ENCODE results near the gene DMXL1. TPM values are rescaled to one million over a fixed set of nuclear protein-coding genes. Genes with fewer than 3 reads are reported as not detected.
"Not testable (repeated sequence)": the region's sequence is repeated elsewhere in the genome, so short reads cannot be mapped to it uniquely, and the experiment has no call there.

The DMXL1 gene
- total RNA-seq, 4 donors from 2014 or later = 25.9 to 50.9 (median 30.9) TPM

DNA sequence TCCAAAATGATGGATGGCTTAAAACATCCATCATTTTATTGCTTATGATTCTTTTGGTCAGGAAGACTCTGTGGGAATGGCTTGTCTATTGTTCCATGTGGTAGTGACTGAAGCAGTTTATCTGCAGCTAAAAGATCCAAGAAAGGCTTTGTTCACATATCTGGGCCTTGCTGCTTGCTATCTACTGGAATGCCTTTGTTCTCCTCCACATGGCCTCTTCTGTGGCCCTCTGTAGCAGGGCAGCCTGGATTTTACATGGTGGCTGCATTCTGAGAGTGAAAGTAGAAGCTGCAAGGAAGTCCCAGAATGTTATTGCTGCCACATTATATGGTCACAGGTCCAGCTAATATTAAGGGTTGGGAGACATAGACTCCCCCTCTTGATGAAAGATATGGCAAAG lies 35.1 kb downstream of the DMXL1 start:
- H3K9me3 ChIP-seq = no peaks in the 10 kb centered on the region
- H3K4me1 ChIP-seq = no peaks in the 10 kb centered on the region
- intact Hi-C loops (cut with DNase I) = no loop called here
- no peak for TF ChIP-seq POLR2A (IDR thresholded peaks at IDR 0.05)
- TF ChIP-seq, protein P1, sequence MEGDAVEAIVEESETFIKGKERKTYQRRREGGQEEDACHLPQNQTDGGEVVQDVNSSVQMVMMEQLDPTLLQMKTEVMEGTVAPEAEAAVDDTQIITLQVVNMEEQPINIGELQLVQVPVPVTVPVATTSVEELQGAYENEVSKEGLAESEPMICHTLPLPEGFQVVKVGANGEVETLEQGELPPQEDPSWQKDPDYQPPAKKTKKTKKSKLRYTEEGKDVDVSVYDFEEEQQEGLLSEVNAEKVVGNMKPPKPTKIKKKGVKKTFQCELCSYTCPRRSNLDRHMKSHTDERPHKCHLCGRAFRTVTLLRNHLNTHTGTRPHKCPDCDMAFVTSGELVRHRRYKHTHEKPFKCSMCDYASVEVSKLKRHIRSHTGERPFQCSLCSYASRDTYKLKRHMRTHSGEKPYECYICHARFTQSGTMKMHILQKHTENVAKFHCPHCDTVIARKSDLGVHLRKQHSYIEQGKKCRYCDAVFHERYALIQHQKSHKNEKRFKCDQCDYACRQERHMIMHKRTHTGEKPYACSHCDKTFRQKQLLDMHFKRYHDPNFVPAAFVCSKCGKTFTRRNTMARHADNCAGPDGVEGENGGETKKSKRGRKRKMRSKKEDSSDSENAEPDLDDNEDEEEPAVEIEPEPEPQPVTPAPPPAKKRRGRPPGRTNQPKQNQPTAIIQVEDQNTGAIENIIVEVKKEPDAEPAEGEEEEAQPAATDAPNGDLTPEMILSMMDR (IDR thresholded peaks at IDR 0.05) = no peak
- H3K27me3 ChIP-seq = no peaks in the 10 kb centered on the region
- peaks cover 0 to 56% (median 0%) of the 10 kb centered on the region in 3 donors for H3K36me3 ChIP-seq
- H3K27ac ChIP-seq = no peak overlapping the region
- DNase-seq = no peak
- H3K4me3 ChIP-seq = no peak overlapping the region

DNA sequence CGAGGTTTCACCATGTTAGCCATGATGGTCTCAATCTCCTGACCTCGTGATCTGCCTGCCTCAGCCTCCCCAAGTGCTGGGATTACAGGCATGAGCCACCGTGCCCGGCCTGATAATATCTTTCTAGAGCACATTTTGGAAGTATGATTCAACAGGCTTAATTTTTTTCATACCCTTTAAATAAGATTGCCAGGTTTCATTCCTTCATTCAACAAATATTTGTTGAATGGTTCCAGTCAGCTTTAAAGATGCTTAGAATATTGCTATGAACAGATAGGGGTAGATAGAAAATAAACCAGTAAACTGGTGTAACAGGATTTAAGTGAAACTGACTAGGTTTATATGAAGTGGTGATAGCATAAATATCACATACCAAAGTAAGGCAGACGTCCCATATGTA lies 41.3 kb downstream of the DMXL1 start:
- 92 to 94% methylated on average over 5 of the region's 5 CpGs for WGBS, 2 donors
- TF ChIP-seq POLR2A (IDR thresholded peaks at IDR 0.05) = no peak
- TF ChIP-seq, protein P1 (IDR thresholded peaks at IDR 0.05) = no peak
- H3K9me3 ChIP-seq = no peaks in the 10 kb centered on the region
- no peak for DNase-seq
- H3K27me3 ChIP-seq = no peaks in the 10 kb centered on the region
- intact Hi-C loops (cut with DNase I) = no loop called here
- H3K4me3 ChIP-seq = no peak overlapping the region
- no peaks in the 10 kb centered on the region for H3K4me1 ChIP-seq
- peaks cover 0 to 86% (median 3%) of the 10 kb centered on the region in 3 donors for H3K36me3 ChIP-seq
- H3K27ac ChIP-seq = no peak overlapping the region

DNA sequence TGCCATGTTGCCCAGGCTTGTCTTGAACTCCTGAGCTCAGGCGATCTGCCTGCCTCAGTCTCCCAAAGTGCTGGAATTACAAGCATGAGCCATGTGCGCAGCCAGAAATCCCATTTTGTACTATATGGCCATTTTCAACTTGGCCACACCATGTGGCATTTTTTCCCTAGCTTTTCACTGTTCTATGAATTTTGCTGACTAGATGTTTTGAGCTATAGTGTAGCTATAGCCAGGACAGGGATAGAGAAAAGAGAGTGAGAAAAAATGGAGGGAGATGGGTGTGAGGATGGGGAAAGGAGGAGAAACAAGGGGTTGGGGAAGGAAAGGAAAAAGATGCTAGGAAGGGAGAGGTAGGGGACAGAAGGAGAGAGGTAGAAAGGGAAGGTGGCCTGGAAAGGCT lies 46.4 kb downstream of the DMXL1 start:
- Histone ChIP-seq H3K27me3 (no peaks in the 10 kb centered on the region), H3K36me3 (peaks cover 0 to 91% (median 3%) of the 10 kb centered on the region in 3 donors), H3K27ac (no peak overlapping the region), H3K9me3 (no peaks in the 10 kb centered on the region), H3K4me3 (no peak overlapping the region), H3K4me1 (no peaks in the 10 kb centered on the region)
- DNase-seq = no peak
- TF ChIP-seq POLR2A (IDR thresholded peaks at IDR 0.05) = no peak
- TF ChIP-seq, protein P1 (IDR thresholded peaks at IDR 0.05) = no peak
- WGBS, 2 donors = 95 to 100% methylated on average over 2 of the region's 2 CpGs
- intact Hi-C loops (cut with DNase I) = no loop called here

DNA sequence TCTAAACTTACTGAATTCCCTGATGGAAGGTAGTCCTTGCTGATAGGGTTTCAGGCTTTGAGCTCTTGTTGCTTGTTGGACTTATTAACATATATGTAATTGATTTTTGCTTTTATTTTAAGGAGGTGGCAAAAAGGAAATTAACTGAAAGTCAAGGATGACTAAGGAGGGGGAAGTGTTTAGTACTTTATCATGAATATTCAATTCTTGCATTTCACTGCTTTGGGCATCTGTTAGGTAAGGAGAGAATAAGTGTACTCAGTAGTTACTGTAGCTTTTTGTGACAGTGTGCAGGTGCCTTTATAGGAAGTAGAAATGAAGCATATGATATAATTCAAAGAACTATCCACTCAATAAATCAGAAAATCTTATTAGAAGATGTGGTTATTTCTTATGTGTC lies 47.1 kb downstream of the DMXL1 start:
- H3K4me3 ChIP-seq = no peak overlapping the region
- no peaks in the 10 kb centered on the region for H3K27me3 ChIP-seq
- H3K27ac ChIP-seq = no peak overlapping the region
- intact Hi-C loops (cut with DNase I) = no loop called here
- peaks cover 0 to 92% (median 3%) of the 10 kb centered on the region in 3 donors for H3K36me3 ChIP-seq
- H3K9me3 ChIP-seq = no peaks in the 10 kb centered on the region
- no peaks in the 10 kb centered on the region for H3K4me1 ChIP-seq
- TF ChIP-seq POLR2A (IDR thresholded peaks at IDR 0.05) = no peak
- TF ChIP-seq, protein P1 (IDR thresholded peaks at IDR 0.05) = no peak
- DNase-seq = no peak

DNA sequence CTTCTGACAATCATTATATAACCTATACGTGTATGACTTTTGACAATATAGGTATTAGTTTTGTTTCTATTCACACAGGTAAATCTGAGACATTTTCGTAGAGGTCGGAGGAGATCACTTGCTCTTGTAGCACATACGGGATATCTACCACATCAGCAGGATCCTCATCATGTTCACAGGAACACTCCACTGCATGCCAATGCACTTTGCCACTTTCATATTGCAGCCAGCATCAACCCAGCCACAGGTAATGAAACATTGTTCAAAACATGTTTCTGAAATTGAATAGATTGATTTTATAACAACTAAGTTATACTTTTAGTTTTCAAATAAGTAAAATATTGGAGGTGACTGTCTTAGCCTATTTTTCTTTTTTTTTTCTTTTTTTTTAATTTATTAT lies 50.0 kb downstream of the DMXL1 start:
- no peaks in the 10 kb centered on the region for H3K27me3 ChIP-seq
- TF ChIP-seq, protein P1 (IDR thresholded peaks at IDR 0.05) = no peak
- no peak for TF ChIP-seq POLR2A (IDR thresholded peaks at IDR 0.05)
- H3K9me3 ChIP-seq = no peaks in the 10 kb centered on the region
- H3K4me3 ChIP-seq = no peak overlapping the region
- peaks cover 0 to 84% (median 3%) of the 10 kb centered on the region in 3 donors for H3K36me3 ChIP-seq
- intact Hi-C loops (cut with DNase I) = no loop called here
- 86 to 90% methylated on average over 4 of the region's 4 CpGs for WGBS, 2 donors
- H3K27ac ChIP-seq = no peak overlapping the region
- no peak for DNase-seq
- H3K4me1 ChIP-seq = no peaks in the 10 kb centered on the region

DNA sequence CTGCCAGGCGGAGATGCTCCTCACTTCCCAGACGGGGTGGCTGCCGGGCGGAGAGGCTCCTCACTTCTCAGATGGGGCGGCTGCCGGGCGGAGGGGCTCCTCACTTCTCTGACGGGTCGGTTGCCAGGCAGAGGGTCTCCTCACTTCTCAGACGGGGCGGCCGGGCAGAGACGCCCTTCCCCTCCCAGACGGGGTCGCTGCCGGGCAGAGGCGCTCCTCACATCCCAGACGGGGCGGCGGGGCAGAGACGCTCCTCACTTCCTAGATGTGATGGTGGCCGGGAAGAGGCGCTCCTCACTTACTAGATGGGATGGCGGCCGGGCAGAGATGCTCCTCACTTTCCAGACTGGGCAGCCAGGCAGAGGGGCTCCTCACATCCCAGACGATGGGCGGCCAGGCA lies 51.6 kb downstream of the DMXL1 start:
- H3K4me1 ChIP-seq; H3K4me3 ChIP-seq; intact Hi-C loops (cut with DNase I); H3K9me3 ChIP-seq; DNase-seq; H3K27me3 ChIP-seq; H3K27ac ChIP-seq: not testable (repeated sequence)
- WGBS, 2 donors = no CpG with 5 or more reads among the region's 27 CpGs
- peaks cover 0 to 68% (median 0%) of the 10 kb centered on the region in 3 donors for H3K36me3 ChIP-seq

Measured in esophagus squamous epithelium (tissue), 5 donors.